Activated CD4-positive, alpha-beta T cell treated with anti-CD3 and anti-CD28 coated beads for 1 hour (primary cell): Measurements from ENCODE around the gene ARSD.
A peak's percentile ranks its signal among the peaks of the same experiment; 100 is the strongest.
"Not testable (repeated sequence)": the region's sequence is repeated elsewhere in the genome, so short reads cannot be mapped to it uniquely, and the experiment has no call there.

Experiments used
- DNase-seq: peaks from one replicate; pipeline ENCODE4 v3.0.0-alpha.2; 2020

The ARSD gene

GRCh38 chrX:2928583-2929434, at the start of gene ARSD:
ARSD (minus strand) TSS chrX:2929339; CDS start chrX:2929275, 64 bp downstream.
- DNase-seq, result peak; percentile 7

GRCh38 chrX:2978639-2979038, 49.5 kb upstream of the ARSD start:
- not testable (repeated sequence) for DNase-seq

GRCh38 chrX:2974961-2975360, 45.8 kb upstream of the ARSD start:
- DNase-seq, result no peak

GRCh38 chrX:2972391-2972790, 43.3 kb upstream of the ARSD start:
- no peak for DNase-seq

- no peak for DNase-seq
Observed at GRCh38 chrX:2969021-2969420, 39.9 kb upstream of the ARSD start.

- DNase-seq, result no peak
Observed at GRCh38 chrX:2967998-2968909, 39.1 kb upstream of the ARSD start.

GRCh38 chrX:2967584-2967983, 38.4 kb upstream of the ARSD start:
- DNase-seq, result no peak

GRCh38 chrX:2967012-2967411, 37.9 kb upstream of the ARSD start:
- no peak for DNase-seq

GRCh38 chrX:2965965-2966364, 36.8 kb upstream of the ARSD start:
- no peak for DNase-seq

GRCh38 chrX:2963992-2964794, 35.1 kb upstream of the ARSD start:
- not testable (repeated sequence) for DNase-seq

- DNase-seq, result not testable (repeated sequence)
Observed at GRCh38 chrX:2963449-2963848, 34.3 kb upstream of the ARSD start.

GRCh38 chrX:2962381-2962780, 33.2 kb upstream of the ARSD start:
- no peak for DNase-seq

GRCh38 chrX:2960861-2961515, 31.8 kb upstream of the ARSD start:
- DNase-seq, result no peak

- no peak for DNase-seq
Observed at GRCh38 chrX:2958199-2958598, 29.1 kb upstream of the ARSD start.

- no peak for DNase-seq
Observed at GRCh38 chrX:2955838-2956237, 26.7 kb upstream of the ARSD start.

GRCh38 chrX:2955281-2955680, 26.1 kb upstream of the ARSD start:
- DNase-seq, result no peak

GRCh38 chrX:2954541-2954940, 25.4 kb upstream of the ARSD start:
- no peak for DNase-seq

GRCh38 chrX:2937942-2938341, 8.8 kb upstream of the ARSD start:
- not testable (repeated sequence) for DNase-seq

- DNase-seq, result no peak
Observed at GRCh38 chrX:2934715-2935710, 5.9 kb upstream of the ARSD start.

- DNase-seq, result no peak
Observed at GRCh38 chrX:2933125-2933900, 4.2 kb upstream of the ARSD start.
